ENCODE data around the gene FAF2. TPM values are rescaled to one million over a fixed set of nuclear protein-coding genes. Genes with fewer than 3 reads are reported as not detected.
A peak's percentile ranks its signal among the peaks of the same experiment; 100 is the strongest.

Gene FAF2
- total RNA-seq: 10 to 100 TPM; 18.5 to 24.6 (median 19.1) TPM
- 10 to 100 TPM in 1 of 3 donors, 1 to 10 TPM in 2; 4.2 to 19.8 (median 4.4) TPM for polyA plus RNA-seq

GRCh38 chr5:176447978-176448608, at the start of gene FAF2:
TSS of gene FAF2 (plus strand) at chr5:176448385. CDS start at chr5:176448408, 23 bp downstream.
- intact Hi-C loops (cut with DNase I): loop anchor here (1.0 to 2.0 kb wide), 3 partner anchors 32 to 95 kb away; partner anchors contain the start of genes CLTB and RNF44
- Histone ChIP-seq H3K36me3 (peaks cover 0 to under 1% (median 0%) of the 10 kb centered on the region in 4 donors), H3K27ac (peak within 1 kb of the TSS; percentile 94 to 98 (median 96)), H3K27me3 (no peaks in the 10 kb centered on the region), H3K4me3 (peak within 1 kb of the TSS; percentile 65 to 99 (median 94)), H3K4me1 (peaks cover 0 to 27% (median 25%) of the 10 kb centered on the region in 4 donors), H3K9me3 (no peaks in the 10 kb centered on the region)
- TF ChIP-seq POLR2A (IDR thresholded peaks at IDR 0.05) (peak; percentile 67 to 85), POLR2AphosphoS5 (IDR thresholded peaks at IDR 0.05) (peak; percentile 94 to 97 (median 96)), EP300 (IDR thresholded peaks at IDR 0.05) (peak in 1 of 4 donors; percentile 16), CTCF (IDR thresholded peaks at IDR 0.05) (peak; percentile 88 to 98 (median 96))
- WGBS, 2 donors: 0% methylated on average over 50 of the region's 50 CpGs
- DNase-seq: peak; percentile 98

- whole genome bisulfite sequencing, 2 donors: 20 to 73% methylated on average over 17 of the region's 17 CpGs
- no peaks in the 10 kb centered on the region for H3K27me3 ChIP-seq
- intact Hi-C loops (cut with DNase I): no loop called here
- peaks cover 0 to 6% (median under 1%) of the 10 kb centered on the region in 4 donors for H3K4me1 ChIP-seq
- TF ChIP-seq POLR2A (IDR thresholded peaks at IDR 0.05) (no peak), POLR2AphosphoS5 (IDR thresholded peaks at IDR 0.05) (no peak), CTCF (IDR thresholded peaks at IDR 0.05) (no peak), EP300 (IDR thresholded peaks at IDR 0.05) (no peak)
- H3K36me3 ChIP-seq: peaks cover 0 to 53% (median 5%) of the 10 kb centered on the region in 4 donors
- H3K4me3 ChIP-seq: no peak overlapping the region
- H3K9me3 ChIP-seq: no peaks in the 10 kb centered on the region
- no peak overlapping the region for H3K27ac ChIP-seq
- DNase-seq: peak; percentile 59
These were observed 47.6 kb upstream of the FAF2 start for GRCh38 chr5:176400382-176401156.

DNA sequence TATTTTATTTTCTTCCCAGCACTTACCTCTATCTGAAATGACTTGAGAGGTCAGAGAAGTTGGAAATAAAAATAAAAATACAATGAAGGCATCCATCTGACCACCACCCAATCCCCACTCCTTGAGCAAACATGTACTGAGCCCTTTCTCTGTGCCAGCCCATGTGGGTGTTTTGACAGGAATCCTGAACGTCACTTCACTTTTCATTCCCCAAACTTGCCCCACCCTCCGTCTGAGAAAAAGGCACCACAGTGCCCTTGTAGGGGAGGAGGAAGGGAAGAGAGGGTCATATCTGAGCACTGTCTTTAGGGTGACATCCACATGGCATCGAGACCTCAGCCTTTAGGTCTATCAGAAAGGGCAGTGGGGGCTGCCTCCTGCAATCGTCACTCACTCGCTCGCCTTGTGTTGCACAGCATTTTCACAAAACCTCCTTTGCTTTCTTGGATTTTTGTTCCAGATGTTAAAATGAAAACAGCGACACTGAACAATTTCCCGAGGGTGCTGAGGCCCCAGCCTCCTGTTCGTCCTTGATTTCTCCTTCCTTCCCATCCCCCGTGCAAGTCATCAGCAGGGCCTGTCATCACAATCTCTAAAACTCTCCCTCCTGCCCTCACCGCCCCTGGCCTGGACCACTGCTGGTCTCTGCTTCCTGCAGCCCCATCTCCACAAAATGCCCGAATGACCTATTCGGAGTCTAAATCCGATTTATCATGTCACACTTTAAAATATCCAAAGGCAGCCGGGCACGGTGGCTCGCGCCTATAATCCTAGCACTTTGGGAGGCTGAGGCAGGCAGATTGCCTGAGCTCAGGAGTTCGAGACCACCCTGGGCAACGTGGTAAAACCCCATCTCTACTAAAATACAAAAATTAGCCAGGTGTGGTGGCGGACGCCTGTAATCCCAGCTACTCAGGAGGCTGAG, 46.6 kb upstream of the FAF2 start:
- H3K9me3 ChIP-seq: no peaks in the 10 kb centered on the region
- H3K36me3 ChIP-seq: peaks cover 0 to 54% (median 8%) of the 10 kb centered on the region in 4 donors
- peak; percentile 50 for DNase-seq
- H3K4me3 ChIP-seq: no peak overlapping the region
- no peak overlapping the region for H3K27ac ChIP-seq
- no peak for TF ChIP-seq POLR2AphosphoS5 (IDR thresholded peaks at IDR 0.05)
- no peak for TF ChIP-seq EP300 (IDR thresholded peaks at IDR 0.05)
- TF ChIP-seq POLR2A (IDR thresholded peaks at IDR 0.05): no peak
- no peak for TF ChIP-seq CTCF (IDR thresholded peaks at IDR 0.05)
- no peaks in the 10 kb centered on the region for H3K27me3 ChIP-seq
- intact Hi-C loops (cut with DNase I): no loop called here
- 80 to 90% methylated on average over 22 of the region's 22 CpGs for WGBS, 2 donors
- peaks cover 0 to 6% (median 0%) of the 10 kb centered on the region in 4 donors for H3K4me1 ChIP-seq

DNA sequence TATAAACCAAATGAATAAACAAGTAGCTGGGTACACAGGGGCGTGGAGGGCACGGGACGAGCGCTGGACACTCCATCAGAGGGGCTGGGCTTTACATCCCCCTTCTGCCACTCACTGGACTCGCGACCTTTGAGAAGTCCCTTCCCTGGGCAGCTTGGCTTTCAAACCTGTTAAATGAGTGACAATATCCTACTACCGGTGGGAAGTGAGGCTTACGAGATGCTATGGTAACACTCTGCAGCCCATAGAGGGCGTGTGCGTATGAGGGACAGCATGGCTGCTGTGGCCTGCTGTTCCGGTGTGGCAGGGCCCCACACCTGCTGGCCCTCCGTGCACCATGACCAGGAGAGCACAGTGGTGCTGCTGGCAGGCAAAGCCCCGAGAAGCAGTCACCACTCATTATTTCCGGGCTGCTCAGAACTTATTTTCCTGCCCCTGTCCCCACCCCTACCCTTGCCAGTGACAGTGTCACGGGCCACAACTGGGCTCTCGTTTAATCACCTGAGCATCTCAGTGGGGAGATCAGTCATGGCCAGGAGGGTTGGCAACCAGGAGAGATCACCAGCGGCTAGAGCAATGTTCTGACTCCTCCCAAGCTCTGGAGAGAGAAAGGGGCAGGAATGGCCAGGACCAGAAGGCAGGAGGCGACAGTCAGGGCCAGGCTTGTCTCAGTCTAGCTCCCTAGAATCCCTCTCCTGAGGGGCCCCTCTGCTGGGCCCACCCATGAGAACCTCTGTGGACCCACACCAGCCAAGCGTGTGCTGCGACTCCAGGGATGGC, 42.3 kb upstream of the FAF2 start:
- H3K9me3 ChIP-seq: no peaks in the 10 kb centered on the region
- peaks cover 0 to 6% (median under 1%) of the 10 kb centered on the region in 4 donors for H3K4me1 ChIP-seq
- no peak for DNase-seq
- WGBS, 2 donors: 42 to 80% methylated on average over 20 of the region's 20 CpGs
- TF ChIP-seq EP300 (IDR thresholded peaks at IDR 0.05) (no peak), POLR2A (IDR thresholded peaks at IDR 0.05) (no peak), POLR2AphosphoS5 (IDR thresholded peaks at IDR 0.05) (no peak), CTCF (IDR thresholded peaks at IDR 0.05) (no peak)
- peaks cover 0 to 67% (median 14%) of the 10 kb centered on the region in 4 donors for H3K36me3 ChIP-seq
- H3K4me3 ChIP-seq: no peak overlapping the region
- H3K27me3 ChIP-seq: no peaks in the 10 kb centered on the region
- no peak overlapping the region for H3K27ac ChIP-seq
- intact Hi-C loops (cut with DNase I): no loop called here
